ENCODE measurements around the gene DUSP16.

The DUSP16 gene

GRCh38 chr12:12498210-12498609 is 64.5 kb downstream of the DUSP16 start:
- no peaks in the 10 kb centered on the region for H3K36me3 Mint-ChIP-seq
- DNase-seq (ENCODE audit: low spot score in 2 of 2) (no peak), ATAC-seq (ENCODE audit: low read depth) (no peak)
- H3K4me3 Mint-ChIP-seq = no peak overlapping the region
- H3K27ac Mint-ChIP-seq = no peak overlapping the region
- H3K9me3 Mint-ChIP-seq = no peaks in the 10 kb centered on the region
- peaks cover 3% of the 10 kb centered on the region for H3K4me1 Mint-ChIP-seq
- no peaks in the 10 kb centered on the region for H3K27me3 Mint-ChIP-seq

- no peak overlapping the region for H3K4me3 Mint-ChIP-seq
- no peaks in the 10 kb centered on the region for H3K27me3 Mint-ChIP-seq
- no peaks in the 10 kb centered on the region for H3K9me3 Mint-ChIP-seq
- H3K36me3 Mint-ChIP-seq = no peaks in the 10 kb centered on the region
- H3K27ac Mint-ChIP-seq = no peak overlapping the region
- DNase-seq (ENCODE audit: low spot score in 2 of 2) (no peak), ATAC-seq (ENCODE audit: low read depth) (no peak)
- no peaks in the 10 kb centered on the region for H3K4me1 Mint-ChIP-seq
Measured at GRCh38 chr12:12495536-12495935, 67.1 kb downstream of the DUSP16 start.

GRCh38 chr12:12492547-12492946 is 70.1 kb downstream of the DUSP16 start:
- H3K4me3 Mint-ChIP-seq = no peak overlapping the region

GRCh38 chr12:12491606-12492005 is 71.1 kb downstream of the DUSP16 start:
- Mint-ChIP-seq H3K27ac (no peak overlapping the region), H3K4me3 (no peak overlapping the region), H3K4me1 (no peaks in the 10 kb centered on the region), H3K9me3 (no peaks in the 10 kb centered on the region), H3K36me3 (peaks cover 2% of the 10 kb centered on the region), H3K27me3 (no peaks in the 10 kb centered on the region)
- DNase-seq (ENCODE audit: low spot score in 2 of 2) = no peak
- no peak for ATAC-seq (ENCODE audit: low read depth)

More at GRCh38 chr12:12492547-12492946, 70.1 kb downstream of the DUSP16 start:
- peaks cover 2% of the 10 kb centered on the region for H3K36me3 Mint-ChIP-seq
- DNase-seq (ENCODE audit: low spot score in 2 of 2) (no peak), ATAC-seq (ENCODE audit: low read depth) (no peak)
- no peaks in the 10 kb centered on the region for H3K9me3 Mint-ChIP-seq
- no peaks in the 10 kb centered on the region for H3K27me3 Mint-ChIP-seq
- H3K4me1 Mint-ChIP-seq = no peaks in the 10 kb centered on the region
- no peak overlapping the region for H3K27ac Mint-ChIP-seq

- Mint-ChIP-seq H3K27me3 (no peaks in the 10 kb centered on the region), H3K27ac (no peak overlapping the region), H3K4me1 (no peaks in the 10 kb centered on the region), H3K4me3 (no peak overlapping the region), H3K9me3 (no peaks in the 10 kb centered on the region), H3K36me3 (peaks cover 4% of the 10 kb centered on the region)
- ATAC-seq (ENCODE audit: low read depth) (no peak), DNase-seq (ENCODE audit: low spot score in 2 of 2) (no peak)
Measured at GRCh38 chr12:12488823-12489550, 73.7 kb downstream of the DUSP16 start.

- Mint-ChIP-seq H3K27me3 (no peaks in the 10 kb centered on the region), H3K4me3 (no peak overlapping the region), H3K9me3 (no peaks in the 10 kb centered on the region), H3K36me3 (peaks cover 4% of the 10 kb centered on the region), H3K4me1 (peaks cover 3% of the 10 kb centered on the region), H3K27ac (no peak overlapping the region)
- no peak for ATAC-seq (ENCODE audit: low read depth)
- DNase-seq (ENCODE audit: low spot score in 2 of 2) = no peak
Measured at GRCh38 chr12:12488296-12488695, 74.4 kb downstream of the DUSP16 start.

GRCh38 chr12:12487490-12487889 is 75.2 kb downstream of the DUSP16 start:
- Mint-ChIP-seq H3K27me3 (no peaks in the 10 kb centered on the region), H3K27ac (no peak overlapping the region)

GRCh38 chr12:12486661-12487240 is 75.9 kb downstream of the DUSP16 start:
- DNase-seq (ENCODE audit: low spot score in 2 of 2) (no peak), ATAC-seq (ENCODE audit: low read depth) (peak; percentile 21)
- Mint-ChIP-seq H3K27ac (no peak overlapping the region), H3K9me3 (no peaks in the 10 kb centered on the region), H3K27me3 (no peaks in the 10 kb centered on the region), H3K36me3 (peaks cover 4% of the 10 kb centered on the region), H3K4me3 (no peak overlapping the region), H3K4me1 (peaks cover 9% of the 10 kb centered on the region)

More at GRCh38 chr12:12487490-12487889, 75.2 kb downstream of the DUSP16 start:
- Mint-ChIP-seq H3K4me1 (peaks cover 6% of the 10 kb centered on the region), H3K9me3 (no peaks in the 10 kb centered on the region), H3K36me3 (peaks cover 4% of the 10 kb centered on the region), H3K4me3 (no peak overlapping the region)
- DNase-seq (ENCODE audit: low spot score in 2 of 2) = no peak
- ATAC-seq (ENCODE audit: low read depth) = no peak

- no peak for ATAC-seq (ENCODE audit: low read depth)
- H3K4me1 Mint-ChIP-seq = peaks cover 9% of the 10 kb centered on the region
- H3K27ac Mint-ChIP-seq = peak overlapping the region; percentile 51
- no peaks in the 10 kb centered on the region for H3K27me3 Mint-ChIP-seq
- no peak for DNase-seq (ENCODE audit: low spot score in 2 of 2)
- H3K9me3 Mint-ChIP-seq = no peaks in the 10 kb centered on the region
- no peak overlapping the region for H3K4me3 Mint-ChIP-seq
- peaks cover 8% of the 10 kb centered on the region for H3K36me3 Mint-ChIP-seq
Measured at GRCh38 chr12:12483438-12483837, 79.2 kb downstream of the DUSP16 start.

GRCh38 chr12:12482959-12483358 is 79.7 kb downstream of the DUSP16 start:
- peak overlapping the region; percentile 51 for H3K27ac Mint-ChIP-seq
- DNase-seq (ENCODE audit: low spot score in 2 of 2) (peak in 1 of 2 donors; percentile 9), ATAC-seq (ENCODE audit: low read depth) (peak; percentile 89)
- H3K9me3 Mint-ChIP-seq = no peaks in the 10 kb centered on the region
- peaks cover 6% of the 10 kb centered on the region for H3K36me3 Mint-ChIP-seq
- H3K4me3 Mint-ChIP-seq = no peak overlapping the region
- no peaks in the 10 kb centered on the region for H3K27me3 Mint-ChIP-seq
- peaks cover 9% of the 10 kb centered on the region for H3K4me1 Mint-ChIP-seq

- peaks cover 6% of the 10 kb centered on the region for H3K36me3 Mint-ChIP-seq
- H3K9me3 Mint-ChIP-seq = no peaks in the 10 kb centered on the region
- DNase-seq (ENCODE audit: low spot score in 2 of 2) (no peak), ATAC-seq (ENCODE audit: low read depth) (no peak)
- peaks cover 9% of the 10 kb centered on the region for H3K4me1 Mint-ChIP-seq
- H3K4me3 Mint-ChIP-seq = no peak overlapping the region
- H3K27ac Mint-ChIP-seq = peak overlapping the region; percentile 51
- H3K27me3 Mint-ChIP-seq = no peaks in the 10 kb centered on the region
Measured at GRCh38 chr12:12482150-12482761, 80.4 kb downstream of the DUSP16 start.

- H3K36me3 Mint-ChIP-seq = peaks cover 8% of the 10 kb centered on the region
- H3K4me3 Mint-ChIP-seq = no peak overlapping the region
- DNase-seq (ENCODE audit: low spot score in 2 of 2) = no peak
- no peaks in the 10 kb centered on the region for H3K27me3 Mint-ChIP-seq
- no peak for ATAC-seq (ENCODE audit: low read depth)
- H3K4me1 Mint-ChIP-seq = peaks cover 9% of the 10 kb centered on the region
- no peak overlapping the region for H3K27ac Mint-ChIP-seq
- no peaks in the 10 kb centered on the region for H3K9me3 Mint-ChIP-seq
Measured at GRCh38 chr12:12481631-12482030, 81.0 kb downstream of the DUSP16 start.

GRCh38 chr12:12480074-12480473 is 82.6 kb downstream of the DUSP16 start:
- no peaks in the 10 kb centered on the region for H3K27me3 Mint-ChIP-seq
- DNase-seq (ENCODE audit: low spot score in 2 of 2) (no peak), ATAC-seq (ENCODE audit: low read depth) (no peak)
- no peaks in the 10 kb centered on the region for H3K9me3 Mint-ChIP-seq
- no peak overlapping the region for H3K4me3 Mint-ChIP-seq
- H3K27ac Mint-ChIP-seq = no peak overlapping the region
- peaks cover 14% of the 10 kb centered on the region for H3K4me1 Mint-ChIP-seq
- H3K36me3 Mint-ChIP-seq = peaks cover 8% of the 10 kb centered on the region

GRCh38 chr12:12477532-12477890 is 85.2 kb downstream of the DUSP16 start:
- Mint-ChIP-seq H3K9me3 (no peaks in the 10 kb centered on the region), H3K27me3 (no peaks in the 10 kb centered on the region), H3K36me3 (peaks cover 13% of the 10 kb centered on the region), H3K4me1 (peaks cover 14% of the 10 kb centered on the region), H3K4me3 (no peak overlapping the region), H3K27ac (no peak overlapping the region)
- ATAC-seq (ENCODE audit: low read depth) = no peak
- DNase-seq (ENCODE audit: low spot score in 2 of 2) = no peak
